Transverse colon (tissue), 4 donors: ENCODE results near the gene MMP1. TPM values are rescaled to one million over a fixed set of nuclear protein-coding genes. Genes with fewer than 3 reads are reported as not detected.

Source experiments
- DNase-seq: peaks from one replicate; pipeline ENCODE4 v3.0.0-alpha.2; 2019
- H3K27ac ChIP-seq, 4 donors: fragments of 200-600 bp; sonication (generic); 2 replicates each; pipeline ENCODE4 v1.5.1; 2016 to 2018; ENCODE audit warnings: inconsistent platforms in 4 of 4
- H3K27me3 ChIP-seq: fragments of 200-600 bp; sonication (generic); 2 replicates; pipeline ENCODE4 v1.5.1; 2017; ENCODE audit warnings: inconsistent platforms
- H3K36me3 ChIP-seq, 4 donors: fragments of 200-600 bp; sonication (generic); 2 replicates each; pipeline ENCODE4 v1.5.1; 2017 to 2019; ENCODE audit warnings: inconsistent platforms in 4 of 4
- H3K4me1 ChIP-seq, 4 donors: fragments of 200-600 bp; sonication (generic); 2 replicates each; pipeline ENCODE4 v1.5.1; 2017 to 2020; ENCODE audit warnings: inconsistent platforms in 4 of 4
- H3K4me3 ChIP-seq, 4 donors: fragments of 200-600 bp; sonication (generic); 1 replicate in 1 of 4; 2 replicates in 3 of 4; pipeline versions ENCODE4 v1.5.1 to v1.6.1; 2017 to 2019; ENCODE audit warnings: inconsistent platforms in 4 of 4
- H3K9me3 ChIP-seq, 2 donors: fragments of 200-600 bp; sonication (generic); 2 replicates each; pipeline ENCODE4 v1.5.1; 2017 to 2019; ENCODE audit warnings: inconsistent platforms in 2 of 2
- CTCF ChIP-seq, 5 experiments: fragments of 200-600 bp in 3 of 5; fragments of 450-650 bp in 2 of 5; sonication (generic) in 3 of 5; IDR thresholded peaks; 1 replicate in 2 of 5; 2 replicates in 3 of 5; pipeline ENCODE4 v1.5.1; 2016 to 2017; ENCODE audit warnings: antibody characterized with exemption in 5 of 5, inconsistent platforms in 3 of 5, mild to moderate bottlenecking in 2 of 5, moderate library complexity in 1 of 5
- EP300 ChIP-seq: sonication (generic); formaldehyde crosslinking; IDR thresholded peaks from one replicate; pipeline ENCODE4 v1.6.1; 2017; ENCODE audit warnings: antibody characterized with exemption, low read depth
- POLR2A ChIP-seq: fragments of 450-650 bp; IDR thresholded peaks from one replicate; pipeline ENCODE4 v1.6.1; 2016; ENCODE audit warnings: antibody characterized with exemption, mild to moderate bottlenecking, moderate library complexity
- POLR2AphosphoS5 ChIP-seq, 3 donors: sonication (generic); formaldehyde crosslinking; IDR thresholded peaks; one replicate each; pipeline ENCODE4 v1.6.1; 2016; ENCODE audit warnings: antibody characterized with exemption in 3 of 3
- WGBS, 2 donors: methylation state at CpG; one replicate each; pipeline ENCODE4 v1.1.5; 2018; ENCODE audit warnings: low coverage in 1 of 2; 5-methylcytosine and 5-hydroxymethylcytosine counted together
- in situ Hi-C, 4 donors: fragments of 200-750 bp; cut with MboI; loops; one replicate each; pipeline versions ENCODE4 v1.15.0 to v1.15.1; 2017; ENCODE audit warnings: low sequenced_read_pairs in 3 of 4, low pct_ligation_motif_present in 1 of 4, low pct_unique_long_range_greater_than_20kb in 1 of 4
- intact Hi-C: fragments of 100-400 bp; cut with DNase I; formaldehyde crosslinking; loops from one replicate; pipeline ENCODE4 v1.15.1; 2023; ENCODE audit warnings: low total_unique reads
- total RNA-seq, 4 donors: library from RNA; depleted of rRNA; stranded (reverse); fragments of >200 nt; gene quantifications; one replicate each; pipeline ENCODE4 v1.1.0, GENCODE V29; 2016

Gene MMP1
- total RNA-seq, 4 donors from 2014 or later, result 0.48 TPM; not detected in 3

DNA sequence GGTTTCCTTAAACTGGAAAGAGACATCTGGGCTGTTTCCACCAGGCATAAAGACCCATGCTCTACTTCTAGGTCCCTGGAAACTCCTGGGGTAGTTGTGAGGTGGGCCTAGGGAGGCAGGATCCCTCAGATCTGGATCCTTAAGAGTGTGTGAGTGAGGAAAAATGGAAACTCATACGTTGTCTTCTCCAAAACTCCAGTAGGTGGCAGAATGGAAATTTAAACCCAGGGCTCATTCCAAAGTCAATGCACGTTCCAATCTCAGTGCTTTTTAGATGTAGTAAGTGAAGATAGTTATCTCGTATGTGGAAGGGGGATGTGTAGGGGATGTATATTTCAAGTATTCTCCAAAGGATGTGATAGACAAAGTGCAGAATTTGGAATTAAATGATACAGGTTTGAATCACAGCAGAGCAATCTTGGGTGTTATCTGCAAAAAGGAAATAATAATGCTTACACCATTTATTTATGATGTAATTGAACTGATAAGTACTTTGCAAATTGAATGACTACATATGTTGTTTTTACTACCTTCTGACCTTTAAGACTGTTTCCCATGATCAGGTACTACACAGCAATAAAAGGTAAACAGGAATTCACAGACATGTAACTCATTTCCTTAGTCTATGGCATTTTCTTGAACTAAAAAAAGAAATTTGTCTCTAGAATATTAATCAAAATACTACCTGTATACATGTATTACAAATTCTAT is 13.1 kb upstream of the MMP1 start:
- H3K4me1 ChIP-seq, result no peaks in the 10 kb centered on the region
- H3K27ac ChIP-seq, result no peak overlapping the region
- H3K4me3 ChIP-seq, result no peak overlapping the region
- no peaks in the 10 kb centered on the region for H3K27me3 ChIP-seq
- H3K9me3 ChIP-seq, result no peaks in the 10 kb centered on the region
- no peaks in the 10 kb centered on the region for H3K36me3 ChIP-seq
- in situ Hi-C loops (no loop called here), intact Hi-C loops (no loop called here)
- DNase-seq, result no peak
- 0 to 3% methylated on average over 2 to 3 of the region's 3 CpGs for WGBS, 2 donors
- TF ChIP-seq CTCF (IDR thresholded peaks at IDR 0.05) (peak; percentile 28 to 44 (median 42)), POLR2A (no peak), POLR2AphosphoS5 (IDR thresholded peaks at IDR 0.05) (no peak)

- no peak overlapping the region for H3K27ac ChIP-seq
- 80 to 96% methylated on average over 2 of the region's 2 CpGs for WGBS, 2 donors
- H3K27me3 ChIP-seq, result no peaks in the 10 kb centered on the region
- H3K4me3 ChIP-seq, result no peak overlapping the region
- H3K9me3 ChIP-seq, result no peaks in the 10 kb centered on the region
- in situ Hi-C loops, result no loop called here
- H3K4me1 ChIP-seq, result no peaks in the 10 kb centered on the region
- no peak for TF ChIP-seq CTCF (IDR thresholded peaks at IDR 0.05)
- no peaks in the 10 kb centered on the region for H3K36me3 ChIP-seq
- intact Hi-C loops, result no loop called here
- DNase-seq, result no peak
Measured at GRCh38 chr11:102809971-102810370, 12.0 kb upstream of the MMP1 start.

DNA sequence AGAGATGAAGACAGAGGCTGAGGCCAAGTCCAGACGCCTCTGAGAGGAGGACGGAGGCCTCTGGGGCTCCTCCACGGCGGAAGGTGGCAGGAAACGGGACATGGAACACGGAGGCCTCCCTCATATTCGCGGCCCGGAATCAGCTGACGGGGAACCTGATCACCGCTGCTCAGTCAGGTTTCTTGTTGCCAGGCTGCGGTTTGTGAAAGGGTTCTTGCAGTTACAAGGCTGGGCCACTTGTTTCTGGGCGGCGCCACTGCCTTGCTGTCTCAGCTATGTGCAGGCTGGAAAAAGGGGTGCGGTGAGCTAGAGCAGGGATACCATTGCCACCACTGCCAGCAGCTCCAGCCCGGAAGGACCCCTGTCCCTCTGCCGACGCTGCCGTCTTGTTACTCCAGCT is 10.0 kb upstream of the MMP1 start:
- TF ChIP-seq POLR2A, result no peak
- no peak for TF ChIP-seq EP300
- TF ChIP-seq POLR2AphosphoS5 (IDR thresholded peaks at IDR 0.05), result no peak
- peak in 1 of 5 experiments; percentile 7 for TF ChIP-seq CTCF (IDR thresholded peaks at IDR 0.05)
- no peak overlapping the region for H3K4me3 ChIP-seq
- in situ Hi-C loops (no loop called here), intact Hi-C loops (no loop called here)
- no peak overlapping the region for H3K27ac ChIP-seq
- DNase-seq, result no peak
- WGBS, 2 donors, result 75 to 77% methylated on average over 8 to 19 of the region's 19 CpGs
- no peaks in the 10 kb centered on the region for H3K4me1 ChIP-seq
- no peaks in the 10 kb centered on the region for H3K27me3 ChIP-seq
- H3K9me3 ChIP-seq, result no peaks in the 10 kb centered on the region
- no peaks in the 10 kb centered on the region for H3K36me3 ChIP-seq

DNA sequence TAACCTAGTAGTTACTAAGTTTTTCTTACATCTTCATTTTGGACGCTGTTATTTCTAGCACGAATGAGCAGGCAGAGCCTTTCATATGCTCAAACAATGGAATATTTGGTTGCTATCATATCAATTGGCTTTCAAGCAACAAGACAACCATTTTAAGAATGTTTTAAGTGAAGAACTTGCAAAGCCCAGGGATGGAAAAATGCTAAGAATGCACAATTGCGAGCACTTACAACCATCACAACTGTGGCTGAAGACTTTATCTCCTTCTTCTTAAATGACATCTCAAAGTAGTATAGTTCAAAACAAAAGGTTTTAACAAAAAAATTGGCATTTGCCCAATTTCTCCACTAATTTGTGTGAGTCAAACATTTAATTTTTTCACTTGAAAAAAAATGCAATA is 8.3 kb upstream of the MMP1 start:
- no peaks in the 10 kb centered on the region for H3K9me3 ChIP-seq
- no peaks in the 10 kb centered on the region for H3K4me1 ChIP-seq
- no peaks in the 10 kb centered on the region for H3K27me3 ChIP-seq
- no peak for DNase-seq
- in situ Hi-C loops (no loop called here), intact Hi-C loops (no loop called here)
- H3K36me3 ChIP-seq, result no peaks in the 10 kb centered on the region
- WGBS, 2 donors, result 69 to 88% methylated on average over 3 of the region's 3 CpGs
- TF ChIP-seq POLR2AphosphoS5 (IDR thresholded peaks at IDR 0.05) (no peak), CTCF (IDR thresholded peaks at IDR 0.05) (no peak), EP300 (no peak), POLR2A (no peak)
- no peak overlapping the region for H3K4me3 ChIP-seq
- no peak overlapping the region for H3K27ac ChIP-seq
